ENCODE results near the gene AKR1C3.

DNA sequence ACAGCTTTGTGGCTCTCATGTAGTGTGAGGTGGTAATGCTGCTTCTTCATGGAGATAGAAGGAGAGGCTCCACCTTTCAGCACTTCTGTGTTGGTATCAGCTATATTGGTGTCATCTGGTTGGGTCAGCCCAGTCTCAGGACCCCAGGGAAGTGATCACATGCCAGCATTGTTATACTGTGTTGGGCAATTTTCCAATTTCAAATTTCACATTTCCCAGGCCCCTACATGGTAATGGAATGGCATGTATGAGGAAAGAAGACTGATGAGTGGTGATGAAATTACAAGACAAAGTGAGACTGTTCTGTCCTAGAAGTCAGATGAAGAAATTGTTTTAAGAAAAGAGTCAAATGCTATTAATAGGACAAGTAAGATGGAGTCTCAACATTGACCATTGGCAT is 3.7 kb upstream of the AKR1C3 start:
- TF ChIP-seq, protein P1, sequence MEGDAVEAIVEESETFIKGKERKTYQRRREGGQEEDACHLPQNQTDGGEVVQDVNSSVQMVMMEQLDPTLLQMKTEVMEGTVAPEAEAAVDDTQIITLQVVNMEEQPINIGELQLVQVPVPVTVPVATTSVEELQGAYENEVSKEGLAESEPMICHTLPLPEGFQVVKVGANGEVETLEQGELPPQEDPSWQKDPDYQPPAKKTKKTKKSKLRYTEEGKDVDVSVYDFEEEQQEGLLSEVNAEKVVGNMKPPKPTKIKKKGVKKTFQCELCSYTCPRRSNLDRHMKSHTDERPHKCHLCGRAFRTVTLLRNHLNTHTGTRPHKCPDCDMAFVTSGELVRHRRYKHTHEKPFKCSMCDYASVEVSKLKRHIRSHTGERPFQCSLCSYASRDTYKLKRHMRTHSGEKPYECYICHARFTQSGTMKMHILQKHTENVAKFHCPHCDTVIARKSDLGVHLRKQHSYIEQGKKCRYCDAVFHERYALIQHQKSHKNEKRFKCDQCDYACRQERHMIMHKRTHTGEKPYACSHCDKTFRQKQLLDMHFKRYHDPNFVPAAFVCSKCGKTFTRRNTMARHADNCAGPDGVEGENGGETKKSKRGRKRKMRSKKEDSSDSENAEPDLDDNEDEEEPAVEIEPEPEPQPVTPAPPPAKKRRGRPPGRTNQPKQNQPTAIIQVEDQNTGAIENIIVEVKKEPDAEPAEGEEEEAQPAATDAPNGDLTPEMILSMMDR (IDR thresholded peaks at IDR 0.05), result no peak
- TF ChIP-seq POLR2A (IDR thresholded peaks at IDR 0.05), result no peak
